SU-DHL-6 (cell line): ENCODE measurements around the gene CHMP4B.
A peak's percentile ranks its signal among the peaks of the same experiment; 100 is the strongest.

Experiments used
- H2AFZ ChIP-seq: fragments of 200-600 bp; sonication (generic); 2 replicates; pipeline ENCODE4 v1.6.1; 2014; ENCODE audit warnings: low read depth, mild to moderate bottlenecking, moderate library complexity, mixed read lengths, antibody characterized with exemption, low read length; ENCODE audit not compliant: severe bottlenecking
- H3F3A ChIP-seq: fragments of 200-600 bp; shearing (Covaris generic); 2 replicates; pipeline ENCODE4 v1.6.0; 2016; ENCODE audit warnings: antibody characterized with exemption, mild to moderate bottlenecking; ENCODE audit not compliant: insufficient read depth
- H3K27ac ChIP-seq: fragments of 200-600 bp; sonication (generic); 2 replicates; pipeline ENCODE4 v1.5.1; 2016; ENCODE audit warnings: low read depth, mild to moderate bottlenecking, low read length, moderate library complexity, mixed read lengths
- H3K27me3 ChIP-seq: fragments of 200-600 bp; sonication (generic), shearing (Covaris generic); 2 replicates; pipeline ENCODE4 v1.6.0; 2014; ENCODE audit warnings: mild to moderate bottlenecking, low read length
- H3K36me3 ChIP-seq: fragments of 200-600 bp; sonication (generic); 2 replicates; pipeline ENCODE4 v1.6.1; 2014; ENCODE audit warnings: mild to moderate bottlenecking, low read length, mixed read lengths
- H3K4me2 ChIP-seq: fragments of 300-600, 200-600 bp; shearing (Covaris generic), sonication (generic); 2 replicates; pipeline ENCODE4 v1.6.0; 2014; ENCODE audit warnings: low read length, low read depth, mild to moderate bottlenecking; ENCODE audit not compliant: poor library complexity, severe bottlenecking
- H3K4me3 ChIP-seq: fragments of 200-600 bp; sonication (generic); 2 replicates; pipeline ENCODE4 v1.5.1; 2014; ENCODE audit warnings: antibody characterized with exemption, low read length, mild to moderate bottlenecking, mixed read lengths; ENCODE audit not compliant: insufficient read depth, poor library complexity, severe bottlenecking
- H3K79me2 ChIP-seq: fragments of 200-600 bp; sonication (generic); 2 replicates; pipeline ENCODE4 v1.6.1; 2014; ENCODE audit warnings: mild to moderate bottlenecking, low read length, moderate library complexity; ENCODE audit not compliant: insufficient read depth
- H3K9ac ChIP-seq: fragments of 200-600 bp; sonication (generic); 2 replicates; pipeline ENCODE4 v1.7.0; 2014; ENCODE audit warnings: mild to moderate bottlenecking, low read length
- H3K9me2 ChIP-seq: fragments of 200-600 bp; sonication (generic); replicated peaks from 2 replicates; pipeline ENCODE4 v1.6.1; 2014; ENCODE audit warnings: low read length; ENCODE audit not compliant: insufficient read depth
- H3K9me3 ChIP-seq: fragments of 200-600 bp; sonication (generic); 2 replicates; pipeline ENCODE4 v1.6.1; 2014; ENCODE audit warnings: low read length, mixed read lengths; ENCODE audit not compliant: insufficient read depth
- H4K20me1 ChIP-seq: fragments of 200-600 bp; sonication (generic); 2 replicates; pipeline ENCODE4 v1.6.1; 2014; ENCODE audit warnings: low read depth, mild to moderate bottlenecking, antibody characterized with exemption, low read length, moderate library complexity, mixed read lengths
- CTCF ChIP-seq: fragments of 200-600 bp; sonication (generic); IDR thresholded peaks from one replicate; pipeline ENCODE4 v1.5.1; 2017; ENCODE audit warnings: antibody characterized with exemption, mild to moderate bottlenecking, low read length, moderate library complexity; ENCODE audit not compliant: insufficient read depth, poor library complexity, severe bottlenecking
- EZH2phosphoT487 ChIP-seq: fragments of 200-600 bp; sonication (generic), shearing (Covaris generic); conservative IDR thresholded peaks from 2 replicates; pipeline ENCODE4 v1.6.1; 2018; ENCODE audit warnings: mild to moderate bottlenecking, antibody characterized with exemption, low read length, moderate library complexity, mixed read lengths

The CHMP4B gene

GRCh38 chr20:33829636-33830035 lies 18.5 kb downstream of the CHMP4B start:
- TF ChIP-seq CTCF (no peak), EZH2phosphoT487 (no peak)
- no peaks in the 10 kb centered on the region for H3K36me3 ChIP-seq
- peaks cover 19% of the 10 kb centered on the region; the same call in 1 of the 2 replicates for H3F3A ChIP-seq
- H3K4me2 ChIP-seq: no peak overlapping the region
- H3K9me2 ChIP-seq: no peaks in the 10 kb centered on the region
- no peaks in the 10 kb centered on the region for H3K27me3 ChIP-seq
- no peaks in the 10 kb centered on the region for H4K20me1 ChIP-seq
- peak overlapping the region; percentile 85; the same call in 1 of the 2 replicates for H3K27ac ChIP-seq
- no peak overlapping the region for H3K4me3 ChIP-seq
- no peak overlapping the region for H2AFZ ChIP-seq
- H3K9ac ChIP-seq: no peak overlapping the region
- no peaks in the 10 kb centered on the region for H3K9me3 ChIP-seq
- peaks cover 100% of the 10 kb centered on the region for H3K79me2 ChIP-seq

GRCh38 chr20:33830371-33830770 lies 19.2 kb downstream of the CHMP4B start:
- H3K27ac ChIP-seq: peak overlapping the region; percentile 85; the same call in 1 of the 2 replicates
- peaks cover 100% of the 10 kb centered on the region for H3K79me2 ChIP-seq
- H3K36me3 ChIP-seq: no peaks in the 10 kb centered on the region; the same call in 1 of the 2 replicates
- H3K9me3 ChIP-seq: no peaks in the 10 kb centered on the region
- H3K9ac ChIP-seq: no peak overlapping the region
- no peak overlapping the region for H2AFZ ChIP-seq
- no peak overlapping the region for H3K4me2 ChIP-seq
- H3K4me3 ChIP-seq: no peak overlapping the region
- H3F3A ChIP-seq: peaks cover 19% of the 10 kb centered on the region; the same call in 1 of the 2 replicates
- TF ChIP-seq CTCF (no peak), EZH2phosphoT487 (no peak)
- H3K9me2 ChIP-seq: no peaks in the 10 kb centered on the region
- no peaks in the 10 kb centered on the region for H3K27me3 ChIP-seq
- no peaks in the 10 kb centered on the region for H4K20me1 ChIP-seq

GRCh38 chr20:33832103-33832804 lies 21.1 kb downstream of the CHMP4B start:
- Histone ChIP-seq H3K36me3 (no peaks in the 10 kb centered on the region; the same call in 1 of the 2 replicates), H4K20me1 (no peaks in the 10 kb centered on the region; the same call in 1 of the 2 replicates), H3K9ac (no peak overlapping the region)

More at GRCh38 chr20:33832103-33832804, 21.1 kb downstream of the CHMP4B start:
- H3K9me3 ChIP-seq: no peaks in the 10 kb centered on the region
- no peaks in the 10 kb centered on the region for H3K9me2 ChIP-seq
- no peaks in the 10 kb centered on the region for H3K27me3 ChIP-seq
- no peak overlapping the region for H2AFZ ChIP-seq
- peaks cover 100% of the 10 kb centered on the region for H3K79me2 ChIP-seq
- H3K4me3 ChIP-seq: no peak overlapping the region
- TF ChIP-seq CTCF: no peak
- TF ChIP-seq EZH2phosphoT487: no peak
- no peak overlapping the region for H3K27ac ChIP-seq
- peaks cover 10% of the 10 kb centered on the region; the same call in 1 of the 2 replicates for H3F3A ChIP-seq
- no peak overlapping the region for H3K4me2 ChIP-seq
